Kidney tubule cell (primary cell): ENCODE data around the gene TNFRSF1A.

Experiments
- DNase-seq: peaks from one replicate; pipeline ENCODE4 v3.0.0-alpha.2; 2018; ENCODE audit warnings: low spot score

Gene TNFRSF1A

DNA sequence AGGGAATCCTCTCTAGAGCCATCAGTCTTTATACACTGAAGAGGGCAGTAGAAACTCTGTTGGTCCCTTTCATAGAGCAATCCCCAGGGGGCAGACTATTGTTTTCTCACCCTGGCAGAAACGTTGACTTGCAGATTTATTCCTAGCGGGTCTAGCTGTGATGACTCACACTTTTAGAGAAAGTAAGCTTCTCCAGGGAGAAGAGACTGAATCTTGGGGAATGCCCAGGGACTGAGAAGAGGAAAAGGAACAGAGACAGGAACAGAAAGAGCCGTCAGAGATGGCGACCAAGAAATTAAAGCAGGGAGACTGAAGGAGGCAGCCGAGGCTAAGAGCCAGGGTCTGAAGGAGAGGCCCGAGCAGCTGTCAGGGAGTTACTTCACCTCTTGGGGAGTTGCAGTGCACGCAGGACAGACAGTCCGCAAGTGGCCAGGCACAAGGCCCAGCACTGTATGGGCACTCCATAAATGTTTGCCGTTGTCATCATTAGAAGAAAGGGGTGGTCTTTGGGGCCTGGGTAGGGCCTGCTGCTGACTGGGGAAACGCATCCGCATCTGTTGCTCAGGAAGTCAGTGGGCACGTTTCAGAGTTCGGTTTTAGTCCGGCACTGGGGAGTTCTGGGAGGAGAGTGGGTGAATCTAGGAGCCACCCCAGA lies 18.4 kb downstream of the TNFRSF1A start:
- DNase-seq = peak; percentile 93

DNA sequence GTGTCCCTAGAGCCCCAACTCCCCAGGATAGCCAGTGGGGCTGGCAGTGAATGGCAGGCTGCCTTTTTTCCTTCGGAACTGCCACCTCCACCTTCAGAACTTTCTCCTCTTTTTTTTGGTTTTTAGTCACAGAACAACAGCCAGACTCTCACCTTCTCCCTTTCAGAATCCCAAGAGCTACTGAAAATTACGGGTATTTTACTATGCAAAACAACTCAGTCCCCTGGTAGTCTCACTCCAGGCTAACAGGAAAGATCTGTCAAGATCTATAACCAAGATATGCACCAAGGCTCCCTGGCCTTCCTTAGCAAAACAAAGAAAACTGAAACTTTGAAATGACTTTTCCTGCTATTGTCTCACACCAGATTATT lies 18.9 kb downstream of the TNFRSF1A start:
- DNase-seq = no peak

DNA sequence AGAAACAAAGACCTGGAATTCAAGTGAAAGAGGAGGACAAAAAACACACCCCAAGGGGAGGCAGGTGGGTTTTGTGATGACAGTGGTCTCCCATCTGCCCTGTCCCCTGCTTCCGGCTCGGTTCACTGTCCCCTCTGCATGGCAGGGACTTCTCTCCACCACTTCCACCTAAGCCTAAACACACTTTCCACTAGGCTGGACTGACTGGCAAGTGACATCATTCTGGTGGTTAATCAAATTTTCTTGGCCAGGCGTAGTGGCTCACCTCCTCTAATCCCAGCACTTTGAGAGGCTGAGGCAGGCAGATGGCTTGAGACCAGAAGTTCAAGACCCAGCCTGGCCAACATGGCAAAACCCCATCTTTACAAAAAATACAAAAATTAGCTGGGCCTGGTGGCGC lies 19.5 kb downstream of the TNFRSF1A start:
- DNase-seq = no peak

DNA sequence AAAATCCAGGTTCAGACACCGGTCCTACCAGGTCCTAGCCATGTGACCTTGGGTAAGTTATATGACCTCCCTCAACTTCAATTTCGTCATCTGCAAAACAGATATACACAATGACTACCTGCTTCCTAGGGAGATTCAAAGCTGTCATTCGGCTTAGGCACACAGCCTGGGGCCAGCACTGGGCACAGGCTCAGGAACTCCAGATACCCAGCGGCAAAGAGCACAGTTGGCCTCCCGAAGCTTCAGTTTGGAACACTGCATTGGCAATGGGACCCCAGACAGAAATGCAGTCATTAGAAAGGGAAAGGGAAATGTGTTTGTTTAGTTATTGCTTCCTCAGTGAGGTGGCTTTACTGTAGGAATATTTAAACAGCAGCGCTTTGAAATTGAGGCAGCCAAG lies 20.0 kb downstream of the TNFRSF1A start:
- DNase-seq = no peak

DNA sequence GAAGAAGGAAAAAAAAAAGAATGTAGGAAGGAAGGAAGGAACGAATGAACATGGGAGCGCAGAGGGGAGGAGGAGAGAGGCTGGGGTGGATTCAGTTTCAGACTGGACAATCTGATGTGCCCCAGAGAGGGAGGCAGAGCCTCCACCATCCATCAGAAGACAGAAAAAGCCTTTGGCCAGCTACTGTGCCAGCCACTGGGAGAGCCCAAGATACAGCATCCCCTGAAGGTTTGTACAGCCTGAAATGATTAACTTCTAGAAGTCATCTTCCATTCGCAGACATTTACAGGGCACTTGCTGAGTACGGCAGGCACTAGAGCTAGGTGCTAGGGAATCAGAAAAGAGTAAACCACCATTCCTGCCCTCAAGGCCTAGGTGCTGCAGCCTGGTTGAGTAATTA lies 22.4 kb downstream of the TNFRSF1A start:
- DNase-seq = no peak

DNA sequence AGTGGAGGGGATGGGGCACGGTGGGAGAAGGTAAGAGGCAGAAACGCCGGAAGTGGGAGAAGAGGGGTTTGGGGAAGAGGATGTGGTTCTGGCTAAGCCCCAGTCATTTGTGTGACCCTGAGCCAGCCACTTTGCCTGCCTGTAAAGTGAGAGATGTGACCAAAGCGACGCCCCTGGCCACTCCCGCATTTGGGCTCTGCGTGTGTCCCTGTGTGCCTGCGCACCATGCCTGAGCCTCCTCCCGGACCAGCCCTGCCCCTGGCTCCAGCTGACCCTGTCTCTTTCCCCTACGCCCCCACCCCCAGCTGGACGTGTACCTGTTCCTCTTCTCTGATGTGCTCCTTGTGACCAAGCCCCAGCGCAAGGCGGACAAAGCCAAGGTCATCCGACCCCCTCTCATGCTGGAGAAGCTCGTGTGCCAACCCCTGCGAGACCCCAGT lies 23.4 kb downstream of the TNFRSF1A start:
- no peak for DNase-seq

DNA sequence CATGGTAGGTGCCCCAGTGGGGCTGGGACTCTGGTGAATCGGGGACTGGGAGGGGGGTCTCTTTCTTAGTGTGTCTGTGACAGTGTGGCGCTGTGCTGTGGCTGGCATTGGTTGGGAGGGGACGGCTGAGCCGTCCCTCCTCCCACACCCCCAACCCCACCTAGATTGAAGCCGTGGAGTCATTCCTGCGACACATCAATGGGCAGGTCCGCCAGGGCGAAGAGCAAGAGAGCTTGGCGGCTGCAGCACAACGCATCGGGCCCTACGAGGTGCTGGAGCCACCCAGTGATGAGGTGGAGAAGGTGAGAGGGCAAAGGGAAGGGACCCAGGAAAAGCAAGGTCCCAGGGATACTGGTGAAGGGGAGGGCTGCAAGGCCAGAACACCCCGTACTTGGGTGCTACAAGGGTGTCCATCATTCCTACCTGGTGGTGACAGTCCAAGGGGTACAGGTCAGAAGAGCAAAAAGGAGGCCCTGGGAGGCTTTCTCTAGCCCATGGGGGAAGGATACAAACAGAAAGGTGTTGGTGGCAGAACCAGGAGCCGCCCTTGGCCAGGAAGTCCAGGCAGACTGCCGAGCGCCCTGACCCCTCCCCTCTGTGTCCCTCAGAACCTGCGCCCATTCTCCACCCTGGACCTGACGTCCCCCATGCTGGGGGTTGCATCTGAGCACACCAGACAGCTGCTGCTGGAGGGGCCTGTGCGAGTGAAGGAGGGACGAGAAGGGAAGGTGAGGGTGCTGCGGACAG lies 24.0 kb downstream of the TNFRSF1A start:
- no peak for DNase-seq

DNA sequence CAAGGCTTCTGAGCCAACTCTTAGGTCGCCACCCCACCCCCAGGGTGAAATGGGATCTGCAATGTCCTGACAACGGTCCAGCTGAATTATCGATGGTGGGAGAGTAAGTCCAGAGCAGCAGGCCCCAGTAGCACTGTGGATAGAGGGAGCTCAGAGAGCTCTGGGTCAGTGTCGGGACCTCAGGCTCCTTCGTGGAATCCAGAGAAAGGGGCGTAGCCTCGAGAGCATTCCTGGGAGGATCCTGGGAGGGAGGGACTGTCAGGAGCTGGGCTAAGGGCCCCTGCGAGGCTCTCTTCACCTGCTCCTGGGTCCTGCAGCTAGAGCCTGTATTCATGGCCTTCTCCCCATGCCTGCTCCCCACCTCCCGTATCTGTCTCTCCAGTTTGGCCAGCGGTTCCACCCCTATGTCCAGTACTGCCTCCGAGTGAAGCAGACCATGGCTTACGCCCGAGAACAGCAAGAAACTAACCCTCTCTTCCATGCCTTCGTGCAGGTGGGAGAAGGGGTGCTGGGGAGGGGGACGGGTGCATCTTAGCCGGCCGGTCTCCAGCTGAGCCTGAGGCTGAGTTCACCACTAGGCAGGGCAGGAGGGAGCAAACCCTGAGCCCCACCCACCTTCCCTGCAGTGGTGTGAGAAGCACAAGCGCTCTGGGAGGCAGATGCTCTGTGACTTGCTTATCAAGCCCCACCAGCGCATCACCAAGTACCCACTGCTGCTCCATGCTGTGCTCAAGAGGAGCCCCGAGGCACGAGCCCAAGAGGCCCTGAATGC lies 24.8 kb downstream of the TNFRSF1A start:
- no peak for DNase-seq

DNA sequence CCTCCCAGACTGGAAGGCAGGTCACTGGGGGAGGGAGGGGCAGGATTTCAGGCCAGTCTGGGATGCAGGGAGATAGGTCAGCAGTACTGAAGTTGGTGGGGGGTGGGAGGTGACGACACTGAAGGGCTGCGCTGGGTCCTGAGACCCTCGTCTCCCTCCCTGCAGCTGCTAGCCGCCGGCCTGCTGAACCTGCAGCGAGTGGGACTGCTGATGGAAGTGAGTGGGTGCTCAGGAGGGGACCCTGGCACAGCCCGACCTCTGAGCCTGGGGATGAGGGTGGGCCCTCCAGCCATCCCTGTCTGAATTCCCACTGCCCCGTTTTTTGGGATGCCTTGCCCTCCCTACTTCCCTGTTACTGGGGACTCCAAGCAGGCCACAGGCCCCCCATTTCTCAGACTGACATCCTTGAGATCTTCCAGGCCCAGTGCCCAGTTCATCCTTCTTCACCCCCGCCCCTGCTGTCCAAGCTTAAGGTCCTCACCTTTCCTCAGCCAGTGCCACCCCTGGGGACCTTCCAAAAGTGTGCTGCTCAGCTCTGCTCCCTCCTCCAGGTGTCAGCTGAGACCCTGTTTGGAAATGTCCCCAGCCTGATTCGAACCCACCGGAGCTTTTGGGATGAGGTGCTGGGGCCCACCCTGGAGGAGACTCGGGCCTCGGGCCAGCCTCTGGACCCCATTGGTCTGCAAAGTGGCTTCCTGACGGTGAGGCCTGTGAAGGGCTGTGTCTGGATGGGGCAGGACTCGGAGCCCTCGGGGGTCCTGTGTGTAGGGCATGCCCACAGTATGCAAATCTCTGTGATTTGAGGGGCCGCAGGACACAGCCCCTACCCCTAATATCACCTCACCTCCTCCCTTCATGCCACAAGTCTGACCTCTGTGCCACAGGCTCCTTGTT lies 25.9 kb downstream of the TNFRSF1A start:
- DNase-seq = no peak

DNA sequence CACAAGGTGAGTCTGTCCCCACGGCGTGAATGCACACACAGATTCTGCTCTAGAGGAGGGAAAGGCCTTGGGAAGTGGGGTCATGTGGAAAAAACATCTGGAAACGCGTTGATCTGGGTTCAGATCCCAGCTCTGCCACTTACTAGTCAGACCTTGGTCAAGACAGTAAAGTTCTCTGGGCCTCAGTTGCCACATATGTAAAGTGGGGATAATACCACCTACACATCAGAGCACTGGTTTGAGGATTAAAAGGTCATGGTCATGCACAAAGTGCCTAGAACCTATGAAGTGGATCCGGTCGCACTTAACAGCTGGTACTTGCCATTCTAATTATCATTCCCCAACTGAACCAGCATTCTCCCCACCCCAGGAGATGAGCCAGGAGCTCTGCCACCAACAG lies 26.7 kb downstream of the TNFRSF1A start:
- no peak for DNase-seq

DNA sequence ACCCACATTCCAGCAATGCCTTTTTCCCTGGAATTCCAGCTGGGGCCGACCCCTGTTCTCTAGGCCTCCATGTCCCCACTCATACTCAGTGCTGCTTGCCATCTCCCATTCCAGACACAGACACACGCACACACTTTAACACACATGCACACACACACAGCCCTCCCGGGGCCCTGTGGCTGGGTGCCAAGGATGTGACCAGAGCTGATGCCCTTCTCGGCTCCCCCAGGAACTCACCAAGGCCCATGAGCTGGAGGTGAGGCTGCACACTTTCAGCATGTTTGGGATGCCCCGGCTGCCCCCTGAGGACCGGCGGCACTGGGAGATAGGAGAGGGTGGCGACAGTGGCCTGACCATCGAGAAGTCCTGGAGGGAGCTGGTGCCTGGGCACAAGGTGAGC lies 27.1 kb downstream of the TNFRSF1A start:
- DNase-seq = no peak

DNA sequence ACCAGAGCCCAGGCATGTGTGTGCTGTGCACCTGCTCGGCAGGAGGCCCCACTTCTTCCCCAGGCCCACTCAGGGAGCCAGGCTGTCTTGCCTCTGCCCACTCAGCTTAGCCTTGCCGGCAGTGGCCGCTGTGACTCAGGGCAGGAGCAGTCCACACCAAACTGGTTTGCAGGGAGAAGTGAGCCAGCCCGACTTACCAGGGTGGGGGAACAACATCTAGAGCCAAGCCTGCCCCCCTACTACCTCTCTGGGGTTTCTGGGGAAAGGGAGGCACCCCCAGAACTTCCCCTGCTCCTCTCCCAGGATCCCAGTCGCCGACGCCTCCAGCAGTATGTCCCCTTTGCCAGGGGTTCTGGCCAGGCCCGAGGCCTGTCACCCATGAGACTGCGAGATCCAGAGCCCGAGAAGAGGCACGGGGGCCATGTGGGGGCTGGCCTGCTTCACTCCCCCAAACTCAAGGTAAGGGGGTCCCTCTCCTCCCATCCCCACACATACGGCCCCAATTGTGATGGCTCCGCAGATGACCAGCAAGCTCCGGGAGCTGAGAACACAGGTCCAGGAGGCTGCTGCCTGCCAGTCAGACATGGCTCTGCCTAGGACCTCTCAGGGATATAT lies 28.4 kb downstream of the TNFRSF1A start:
- DNase-seq = peak; percentile 44

DNA sequence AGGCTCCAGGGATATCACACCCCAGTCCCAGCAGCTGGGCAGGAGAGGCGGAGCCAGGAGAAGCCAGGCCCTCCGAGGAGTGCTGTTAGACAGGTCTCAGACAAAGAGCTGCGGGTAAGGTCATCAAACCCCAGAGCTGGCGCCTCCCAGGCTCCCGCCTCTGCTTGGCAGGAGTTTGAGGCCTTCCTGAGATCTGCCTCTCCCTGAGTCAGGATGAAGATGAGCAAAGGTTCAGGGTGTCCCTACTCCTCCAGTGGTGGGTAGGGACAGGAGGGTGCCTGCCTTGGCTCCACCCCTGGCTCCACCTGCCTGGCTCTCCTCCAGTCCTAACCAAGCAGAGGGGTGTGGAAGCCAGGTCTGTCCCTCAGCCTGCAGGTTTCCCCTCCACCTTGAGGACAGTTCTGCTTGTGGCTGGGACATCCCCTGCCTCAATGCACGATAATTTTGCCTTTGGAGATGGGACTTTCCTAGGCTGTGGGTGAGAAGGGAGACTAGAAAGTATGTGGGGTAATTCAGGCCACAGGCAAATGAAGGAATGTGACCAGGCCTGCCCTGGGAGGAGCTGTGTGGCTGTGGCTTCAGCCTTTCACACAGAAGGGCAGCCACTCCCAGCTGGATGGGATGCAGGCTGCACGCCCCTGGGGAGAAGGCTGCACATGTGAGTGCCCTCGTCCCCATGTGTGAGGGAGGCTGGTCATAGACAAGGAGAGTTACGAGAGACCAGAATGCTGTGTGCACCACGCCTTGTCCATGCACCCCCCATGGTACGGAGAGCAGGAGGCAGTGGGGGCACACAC lies 29.1 kb downstream of the TNFRSF1A start:
- DNase-seq = peak; percentile 80

DNA sequence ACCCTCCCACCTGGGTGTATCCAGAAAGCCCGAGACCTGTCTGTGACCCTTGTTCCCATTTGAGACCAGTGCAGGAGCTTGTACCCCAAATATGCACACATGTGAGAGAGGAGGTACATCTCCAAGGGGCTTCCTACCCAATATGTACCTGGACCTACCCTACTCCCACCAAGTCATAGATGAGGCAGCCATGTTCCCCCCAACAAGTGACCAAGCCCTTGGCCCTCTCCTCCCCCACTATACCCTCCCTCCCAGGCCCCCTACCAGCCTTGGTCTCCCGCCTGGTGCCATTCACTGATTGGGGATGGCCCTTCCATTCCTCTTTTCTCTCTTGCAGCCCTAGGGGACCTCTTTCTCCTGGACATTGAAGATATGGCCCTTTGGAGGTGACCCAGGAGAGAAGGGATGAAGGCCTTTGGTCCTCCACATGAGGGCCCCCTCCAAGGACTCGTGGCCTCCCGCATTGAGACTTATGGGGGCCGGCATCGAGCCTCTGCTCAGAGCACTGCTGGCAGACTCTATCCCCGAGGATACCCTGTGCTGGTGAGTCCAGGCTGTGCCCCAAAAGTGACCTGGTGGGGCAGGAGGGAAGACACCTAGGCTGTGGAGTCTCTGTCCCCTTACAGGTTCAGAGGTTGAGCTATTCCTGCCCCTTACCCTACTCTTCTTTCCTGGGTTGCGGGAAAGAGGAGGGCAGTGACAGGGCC lies 29.9 kb downstream of the TNFRSF1A start:
- no peak for DNase-seq

DNA sequence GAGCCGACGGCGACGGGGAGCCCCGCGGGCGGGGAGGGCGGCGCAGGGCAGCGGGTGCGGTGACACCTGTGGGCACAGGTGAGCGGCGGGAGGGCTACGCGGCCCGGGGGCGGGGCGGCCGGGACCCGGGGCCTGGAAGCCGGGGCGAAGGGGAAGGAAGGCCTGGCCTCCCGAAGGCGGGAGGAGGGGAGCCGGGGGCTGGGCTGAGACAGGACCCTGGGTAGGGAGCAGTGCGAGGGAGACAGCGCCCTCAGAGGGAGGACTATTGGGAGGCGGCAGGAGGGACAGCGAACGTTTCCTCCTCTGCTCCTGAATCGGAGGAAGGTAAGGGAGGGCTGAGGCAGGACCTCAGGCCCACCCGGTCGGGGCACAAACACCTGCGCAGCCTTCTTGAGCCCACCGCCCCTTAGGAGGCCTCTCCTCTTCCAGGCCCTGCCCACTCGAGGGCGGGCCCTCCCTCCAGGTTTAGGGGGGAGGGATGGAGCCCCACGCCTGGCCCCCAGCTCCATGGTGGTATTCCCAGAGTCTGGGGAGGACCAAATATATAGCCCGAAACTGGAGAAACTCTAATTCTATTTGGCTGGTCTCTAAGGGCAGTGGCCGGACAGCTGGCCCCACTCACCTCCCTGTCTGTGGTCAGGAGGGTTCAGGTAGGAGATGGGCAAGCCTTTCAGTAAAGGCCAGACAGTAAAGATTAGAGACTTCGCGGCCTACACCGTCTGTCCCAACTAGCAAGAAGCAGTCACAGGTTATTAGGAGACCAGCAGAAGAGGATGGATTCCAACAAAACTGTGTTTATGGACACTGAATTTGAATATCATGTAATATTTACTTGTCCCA lies 30.9 kb downstream of the TNFRSF1A start:
- no peak for DNase-seq

DNA sequence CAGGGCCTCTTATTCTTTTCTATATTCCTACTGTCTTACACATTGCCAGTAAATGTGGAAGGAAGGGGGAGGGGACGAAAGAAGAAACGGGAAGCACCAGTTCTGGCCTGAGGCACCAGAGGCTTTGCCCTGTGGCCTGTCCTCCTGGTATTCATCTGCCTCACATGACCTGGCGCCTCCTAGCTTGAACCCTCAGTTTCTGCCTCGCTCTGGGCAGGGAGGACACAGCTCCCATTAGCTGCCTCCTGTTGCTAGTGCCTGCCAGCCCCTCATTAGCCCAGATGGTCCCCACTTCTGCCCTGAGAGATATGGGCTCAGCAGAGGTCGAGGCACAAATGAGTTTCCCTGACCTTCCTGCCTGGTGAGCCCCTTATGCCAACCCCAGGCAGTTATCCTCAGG lies 34.3 kb downstream of the TNFRSF1A start:
- no peak for DNase-seq

DNA sequence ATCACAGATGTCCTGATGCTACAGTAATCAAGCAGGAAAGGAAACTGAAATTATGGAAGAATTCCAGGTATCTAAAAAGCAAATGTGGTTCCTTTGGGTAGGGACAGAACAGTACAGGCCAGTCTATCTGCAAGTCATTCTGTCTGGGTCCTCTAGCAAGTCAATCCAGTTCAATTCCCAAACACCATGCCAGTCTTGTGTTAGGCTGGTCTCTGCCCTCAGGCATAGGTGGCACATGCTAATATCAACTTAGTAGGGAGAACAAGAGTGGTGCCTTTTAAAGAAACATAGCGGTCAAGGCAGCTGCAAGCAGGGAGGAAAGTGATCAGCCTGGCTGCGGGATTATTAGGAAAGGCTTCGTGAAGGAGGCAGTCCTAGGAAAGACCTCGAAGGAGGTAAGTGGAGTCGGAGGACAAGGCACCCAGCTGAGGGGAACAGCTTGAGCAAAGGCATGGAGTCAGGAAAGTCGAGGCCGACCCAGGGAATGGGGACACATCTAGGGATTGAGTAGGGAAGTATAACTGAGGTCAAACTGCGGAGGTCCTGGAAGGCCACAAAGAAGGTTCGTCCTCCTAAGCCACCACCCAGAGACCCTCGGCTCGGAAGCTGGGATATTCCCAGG lies 35.2 kb downstream of the TNFRSF1A start:
- no peak for DNase-seq

DNA sequence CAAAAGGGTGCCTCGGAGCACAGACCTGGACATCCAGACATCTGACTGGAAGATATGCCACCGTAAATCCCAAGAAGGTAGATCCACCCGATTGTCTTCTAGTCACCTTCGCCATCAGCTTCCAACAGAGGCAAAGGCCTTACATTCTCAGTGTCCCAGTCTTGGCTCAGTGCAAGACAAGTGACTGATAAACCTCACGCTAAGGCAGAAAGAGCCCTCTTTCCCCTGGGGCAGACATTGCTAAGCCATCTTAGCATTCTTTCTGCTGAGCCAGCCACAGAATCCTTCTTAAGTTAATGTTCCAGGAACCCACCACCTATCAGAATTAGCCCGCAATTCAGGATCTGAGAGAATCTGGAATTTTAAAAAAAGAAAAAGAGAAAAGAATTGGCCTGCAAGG lies 35.7 kb downstream of the TNFRSF1A start:
- no peak for DNase-seq

DNA sequence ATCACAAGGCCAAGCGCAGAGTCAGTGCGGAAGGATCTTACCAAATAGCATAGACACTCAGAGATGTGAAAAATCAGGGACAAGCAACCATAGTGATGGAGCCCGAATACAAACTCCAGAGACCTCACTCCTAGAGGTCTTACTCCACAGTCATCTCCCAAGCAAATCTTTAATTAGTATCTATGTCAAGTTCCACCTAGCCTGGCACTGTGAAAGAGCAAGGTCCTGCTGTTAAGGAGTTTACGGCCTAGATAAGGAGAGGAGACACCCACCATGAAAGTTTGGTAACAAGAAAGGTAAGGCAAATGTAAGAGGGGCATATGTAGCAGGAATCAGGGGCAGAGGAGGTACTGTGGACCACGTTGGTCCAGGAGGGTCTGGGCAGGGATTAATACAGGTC lies 38.8 kb downstream of the TNFRSF1A start:
- no peak for DNase-seq
